Measurements from ENCODE around the gene TFAP2A. TPM values are rescaled to one million over a fixed set of nuclear protein-coding genes. Genes with fewer than 3 reads are reported as not detected.

Gene TFAP2A
- total RNA-seq, 1 experiment from 2014 or later: 26.6 TPM

Other genes starting within 250 kb of the TFAP2A start
- 22.2 and 22.5 TPM in 2 replicates for gene GCNT2, start 106.3 kb upstream of the TFAP2A start, total RNA-seq (2014; rRNA removed; shearing (Covaris generic))

All from M059J (cell line).